Heart left ventricle (tissue), 11 donors: ENCODE results near the gene RSPH6A. TPM values are rescaled to one million over a fixed set of nuclear protein-coding genes. Genes with fewer than 3 reads are reported as not detected.

Source experiments
- polyA plus RNA-seq, 2 donors: library from polyadenylated mRNA; stranded (reverse); fragments of 200-250 nt; gene quantifications; one replicate each; pipeline ENCODE4 v1.2.3, GENCODE V29; 2013
- total RNA-seq, 9 donors: library from RNA; depleted of rRNA in 2 of 9; stranded (reverse); fragments of >200 nt in 2 of 9; fragmentation: NEBNext Ultra II Directional in 3 of 9; extraction: Animal tissue kit (Norgen Biotek cat#: 25700) in 3 of 9; gene quantifications; one replicate each; pipeline versions ENCODE4 v1.1.0 to v1.2.4, GENCODE V29; 2016 to 2023
- donor health status: ischemic (EF 13 %, LVEDD 7.1; RV severe dilation, severe dysfunction).
- donor health status: healthy with polysubstance abuse.
- donor health status: DM: no; HTN: yes; CAD: no.
- donor health status: DM: no; HTN: no; CAD: no.
- donor health status: ischemic (EF 25% LVEDD 5.7; RV mildly dilated, moderate dysfunction).
- donor health status: healthy.
- donor health status: DM: yes; HTN: yes; CAD: no.
- donor health status: PGD.
- donor health status: nonischemic (EF 23%, LVEDD 6.1; RV moderate dilation, normal function).

The RSPH6A gene
- total and polyA plus RNA-seq, 11 donors = not detected

Other genes with a start within 250 kb of the RSPH6A start
- 10 to 100 TPM; 21.3 to 30.4 (median 22.5) TPM for gene OPA3, start 230.5 kb downstream of the RSPH6A start, total RNA-seq
- gene OPA3, start 230.5 kb downstream of the RSPH6A start, polyA plus RNA-seq = 10 to 100 TPM; 13.1 to 22.3 TPM
- 10 to 100 TPM in 3 of 9 donors, 1 to 10 TPM in 6; 2.7 to 36.0 (median 4.3) TPM for gene GPR4, start 213.1 kb downstream of the RSPH6A start, total RNA-seq
- 1 to 10 TPM; 5.1 to 6.9 TPM for gene GPR4, start 213.1 kb downstream of the RSPH6A start, polyA plus RNA-seq
- 10 to 100 TPM; 22.4 to 50.2 (median 44.1) TPM for gene EML2, start 175.9 kb downstream of the RSPH6A start, total RNA-seq
- 10 to 100 TPM; 19.0 to 23.2 TPM for gene EML2, start 175.9 kb downstream of the RSPH6A start, polyA plus RNA-seq
- gene GIPR, start 147.1 kb downstream of the RSPH6A start, total RNA-seq = 1 to 10 TPM in 7 of 9 donors, under 1 TPM in 2; 0.64 to 7.1 (median 4.8) TPM
- 1 to 10 TPM; 1.9 to 8.1 TPM for gene GIPR, start 147.1 kb downstream of the RSPH6A start, polyA plus RNA-seq
- 100 to 1,000 TPM; 149 to 343 (median 248) TPM for gene SNRPD2, start 123.4 kb downstream of the RSPH6A start, total RNA-seq
- gene SNRPD2, start 123.4 kb downstream of the RSPH6A start, polyA plus RNA-seq = 100 to 1,000 TPM; 318 to 343 TPM
- 1 to 10 TPM; 1.5 to 5.5 (median 2.8) TPM for gene QPCTL, start 122.6 kb downstream of the RSPH6A start, total RNA-seq
- 1 to 10 TPM; 2.9 to 4.5 TPM for gene QPCTL, start 122.6 kb downstream of the RSPH6A start, polyA plus RNA-seq
- 10 to 100 TPM in 6 of 9 donors, 1 to 10 TPM in 3; 9.1 to 17.8 (median 10.3) TPM for gene FBXO46, start 84.4 kb downstream of the RSPH6A start, total RNA-seq
- gene FBXO46, start 84.4 kb downstream of the RSPH6A start, polyA plus RNA-seq = 1 to 10 TPM; 7.2 TPM
- gene MEIOSIN, start 81.9 kb downstream of the RSPH6A start, total RNA-seq = not detected
- not detected for gene MEIOSIN, start 81.9 kb downstream of the RSPH6A start, polyA plus RNA-seq
- gene SIX5, start 46.1 kb downstream of the RSPH6A start, total RNA-seq = 10 to 100 TPM; 16.2 to 24.0 (median 22.9) TPM
- gene SIX5, start 46.1 kb downstream of the RSPH6A start, polyA plus RNA-seq = 10 to 100 TPM; 13.7 to 21.9 TPM
- 100 to 1,000 TPM; 131 to 778 (median 273) TPM for gene DMPK, start 32.8 kb downstream of the RSPH6A start, total RNA-seq
- gene DMPK, start 32.8 kb downstream of the RSPH6A start, polyA plus RNA-seq = 100 to 1,000 TPM; 382 to 458 TPM
- gene DMWD, start 22.5 kb downstream of the RSPH6A start, total RNA-seq = 100 to 1,000 TPM in 1 of 9 donors, 10 to 100 TPM in 8; 47.2 to 109 (median 67.3) TPM
- 10 to 100 TPM; 41.8 to 67.3 TPM for gene DMWD, start 22.5 kb downstream of the RSPH6A start, polyA plus RNA-seq
- gene SYMPK, start 47.8 kb upstream of the RSPH6A start, total RNA-seq = 10 to 100 TPM; 21.9 to 47.7 (median 34.8) TPM
- 10 to 100 TPM; 32.4 to 34.3 TPM for gene SYMPK, start 47.8 kb upstream of the RSPH6A start, polyA plus RNA-seq
- gene FOXA3, start 49.0 kb upstream of the RSPH6A start, total RNA-seq = not detected
- gene FOXA3, start 49.0 kb upstream of the RSPH6A start, polyA plus RNA-seq = under 1 TPM in 1 of 2 donors, not detected in 1; 0.07 TPM
- gene IRF2BP1, start 70.8 kb upstream of the RSPH6A start, total RNA-seq = 10 to 100 TPM; 17.7 to 40.0 (median 19.6) TPM
- 10 to 100 TPM; 13.6 to 14.5 TPM for gene IRF2BP1, start 70.8 kb upstream of the RSPH6A start, polyA plus RNA-seq
- 10 to 100 TPM in 5 of 9 donors, 1 to 10 TPM in 4; 8.3 to 16.0 (median 10.6) TPM for gene MYPOP, start 87.3 kb upstream of the RSPH6A start, total RNA-seq
- 1 to 10 TPM; 7.9 to 8.7 TPM for gene MYPOP, start 87.3 kb upstream of the RSPH6A start, polyA plus RNA-seq
- not detected for gene NANOS2, start 99.5 kb upstream of the RSPH6A start, total RNA-seq
- gene NANOS2, start 99.5 kb upstream of the RSPH6A start, polyA plus RNA-seq = not detected
- gene NOVA2, start 158.6 kb upstream of the RSPH6A start, total RNA-seq = 10 to 100 TPM in 1 of 9 donors, 1 to 10 TPM in 8; 2.2 to 10.0 (median 4.8) TPM
- 1 to 10 TPM; 2.6 to 5.2 TPM for gene NOVA2, start 158.6 kb upstream of the RSPH6A start, polyA plus RNA-seq
- gene CCDC61, start 180.2 kb upstream of the RSPH6A start, total RNA-seq = 10 to 100 TPM in 2 of 9 donors, 1 to 10 TPM in 7; 4.1 to 13.7 (median 7.1) TPM
- gene CCDC61, start 180.2 kb upstream of the RSPH6A start, polyA plus RNA-seq = 1 to 10 TPM; 6.4 to 6.8 TPM
- 1 to 10 TPM in 1 of 9 donors, under 1 TPM in 2, not detected in 6; 0.43 to 3.9 (median 0.63) TPM for gene PGLYRP1, start 207.7 kb upstream of the RSPH6A start, total RNA-seq
- gene PGLYRP1, start 207.7 kb upstream of the RSPH6A start, polyA plus RNA-seq = under 1 TPM in 1 of 2 donors, not detected in 1; 0.24 TPM
- gene IGFL4, start 225.7 kb upstream of the RSPH6A start, total RNA-seq = not detected
- not detected for gene IGFL4, start 225.7 kb upstream of the RSPH6A start, polyA plus RNA-seq